Activated naive CD4-positive, alpha-beta T cell treated with anti-CD3 and anti-CD28 coated beads, Interleukin-2, amount 50 U/mL, for 24 hours (primary cell): ENCODE results near the gene CRELD1.
A peak's percentile ranks its signal among the peaks of the same experiment; 100 is the strongest.
"Not testable (repeated sequence)": the region's sequence is repeated elsewhere in the genome, so short reads cannot be mapped to it uniquely, and the experiment has no call there.

Source experiments
- H3K27ac Mint-ChIP-seq: one replicate; pipeline ENCODE4 v1.8.0; 2021; ENCODE audit warnings: mild to moderate bottlenecking, mixed read lengths
- H3K27me3 Mint-ChIP-seq: one replicate; pipeline ENCODE4 v1.8.0; 2021; ENCODE audit warnings: mixed read lengths
- H3K36me3 Mint-ChIP-seq: one replicate; pipeline ENCODE4 v1.8.0; 2021; ENCODE audit warnings: mixed read lengths
- H3K4me1 Mint-ChIP-seq: one replicate; pipeline ENCODE4 v1.8.0; 2021; ENCODE audit warnings: mixed read lengths
- H3K4me3 Mint-ChIP-seq: one replicate; pipeline ENCODE4 v1.8.0; 2021; ENCODE audit warnings: mild to moderate bottlenecking, mixed read lengths
- H3K9me3 Mint-ChIP-seq: one replicate; pipeline ENCODE4 v1.8.0; 2021; ENCODE audit warnings: mixed read lengths

The CRELD1 gene

DNA sequence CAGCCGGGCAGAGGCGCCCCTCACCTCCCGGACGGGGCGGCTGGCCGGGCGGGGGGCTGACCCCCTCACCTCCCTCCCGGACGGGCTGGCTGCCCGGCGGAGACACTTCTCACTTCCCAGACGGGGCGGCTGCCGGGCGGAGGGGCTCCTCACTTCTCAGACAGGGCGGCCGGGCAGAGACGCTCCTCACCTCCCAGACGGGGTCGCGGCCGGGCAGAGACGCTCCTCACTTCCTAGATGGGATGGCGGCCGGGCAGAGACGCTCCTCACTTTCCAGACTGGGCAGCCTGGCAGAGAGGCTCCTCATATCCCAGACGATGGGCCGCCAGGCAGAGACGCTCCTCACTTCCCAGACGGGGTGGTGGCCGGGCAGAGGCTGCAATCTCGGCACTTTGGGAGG, 6.3 kb downstream of the CRELD1 start:
- not testable (repeated sequence) for H3K9me3 Mint-ChIP-seq, H3K4me3 Mint-ChIP-seq, H3K27ac Mint-ChIP-seq, H3K27me3 Mint-ChIP-seq
- Mint-ChIP-seq H3K4me1 (peaks cover 18% of the 10 kb centered on the region), H3K36me3 (peaks cover 12% of the 10 kb centered on the region)

DNA sequence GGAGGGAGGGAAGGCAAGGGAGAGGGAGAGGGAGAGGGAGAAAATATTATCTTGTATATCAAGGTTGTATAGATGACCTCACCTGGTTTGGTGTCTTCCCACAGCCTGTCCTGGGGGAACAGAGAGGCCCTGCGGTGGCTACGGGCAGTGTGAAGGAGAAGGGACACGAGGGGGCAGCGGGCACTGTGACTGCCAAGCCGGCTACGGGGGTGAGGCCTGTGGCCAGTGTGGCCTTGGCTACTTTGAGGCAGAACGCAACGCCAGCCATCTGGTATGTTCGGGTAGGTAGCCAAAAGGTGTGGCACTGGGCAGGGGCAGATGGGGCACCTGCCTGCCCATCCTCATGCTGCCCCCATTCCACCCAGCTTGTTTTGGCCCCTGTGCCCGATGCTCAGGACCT, 7.1 kb downstream of the CRELD1 start:
- Mint-ChIP-seq H3K9me3 (no peaks in the 10 kb centered on the region), H3K4me3 (no peak overlapping the region), H3K27me3 (no peaks in the 10 kb centered on the region), H3K27ac (no peak overlapping the region), H3K36me3 (peaks cover 6% of the 10 kb centered on the region), H3K4me1 (peaks cover 14% of the 10 kb centered on the region)

DNA sequence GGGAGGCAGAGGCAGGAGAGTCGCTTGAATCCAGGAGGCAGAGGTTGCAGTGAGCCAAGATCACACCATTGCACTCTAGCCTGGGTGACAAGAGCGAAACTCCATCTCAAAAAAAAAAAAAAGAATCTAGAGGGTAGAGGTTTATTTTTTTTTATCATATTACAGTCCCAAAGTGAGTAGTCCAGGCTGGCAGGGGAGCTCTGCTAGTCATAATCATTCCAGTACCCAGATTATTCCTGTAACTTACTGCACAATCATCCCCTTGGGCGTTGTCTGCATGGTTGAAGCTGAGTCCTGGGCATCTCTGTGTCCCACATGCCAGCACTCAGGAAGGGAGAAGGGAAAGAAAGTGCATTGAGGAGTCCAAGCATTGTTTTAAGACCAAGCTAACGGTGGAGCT, 8.5 kb downstream of the CRELD1 start:
- no peak overlapping the region for H3K4me3 Mint-ChIP-seq
- H3K36me3 Mint-ChIP-seq, result peaks cover 5% of the 10 kb centered on the region
- H3K27ac Mint-ChIP-seq, result no peak overlapping the region
- H3K9me3 Mint-ChIP-seq, result no peaks in the 10 kb centered on the region
- peaks cover 4% of the 10 kb centered on the region for H3K4me1 Mint-ChIP-seq
- H3K27me3 Mint-ChIP-seq, result no peaks in the 10 kb centered on the region

DNA sequence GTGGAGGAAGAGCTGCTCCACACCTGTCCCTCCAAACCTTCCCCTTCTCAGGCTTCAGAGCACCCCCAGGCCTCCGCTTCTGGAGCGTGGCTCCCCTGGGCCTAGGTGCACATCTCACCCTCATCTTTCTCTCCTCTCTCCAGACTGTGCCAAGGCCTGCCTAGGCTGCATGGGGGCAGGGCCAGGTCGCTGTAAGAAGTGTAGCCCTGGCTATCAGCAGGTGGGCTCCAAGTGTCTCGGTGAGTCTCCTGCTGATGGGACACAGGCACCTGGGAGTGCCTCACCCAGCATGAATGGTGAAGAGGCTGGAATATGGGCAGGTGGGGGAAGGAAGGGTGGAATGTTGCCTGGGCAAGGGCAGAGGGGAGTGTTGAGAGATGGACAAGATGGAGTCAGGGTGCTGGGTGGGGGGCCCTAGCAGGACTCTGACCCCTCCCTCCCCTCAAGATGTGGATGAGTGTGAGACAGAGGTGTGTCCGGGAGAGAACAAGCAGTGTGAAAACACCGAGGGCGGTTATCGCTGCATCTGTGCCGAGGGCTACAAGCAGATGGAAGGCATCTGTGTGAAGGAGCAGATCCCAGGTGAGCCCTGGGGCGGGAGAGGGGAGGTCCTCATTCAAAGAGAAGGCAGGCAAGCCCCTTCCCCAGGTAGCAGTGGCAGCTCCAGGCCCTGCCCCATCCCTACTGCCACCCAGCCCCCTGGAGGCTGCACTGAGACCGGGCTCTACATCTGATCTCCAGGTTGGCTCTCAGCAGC, 9.5 kb downstream of the CRELD1 start:
- no peaks in the 10 kb centered on the region for H3K9me3 Mint-ChIP-seq
- peaks cover 4% of the 10 kb centered on the region for H3K4me1 Mint-ChIP-seq
- no peak overlapping the region for H3K27ac Mint-ChIP-seq
- H3K27me3 Mint-ChIP-seq, result no peaks in the 10 kb centered on the region
- H3K4me3 Mint-ChIP-seq, result no peak overlapping the region
- H3K36me3 Mint-ChIP-seq, result peaks cover 5% of the 10 kb centered on the region

DNA sequence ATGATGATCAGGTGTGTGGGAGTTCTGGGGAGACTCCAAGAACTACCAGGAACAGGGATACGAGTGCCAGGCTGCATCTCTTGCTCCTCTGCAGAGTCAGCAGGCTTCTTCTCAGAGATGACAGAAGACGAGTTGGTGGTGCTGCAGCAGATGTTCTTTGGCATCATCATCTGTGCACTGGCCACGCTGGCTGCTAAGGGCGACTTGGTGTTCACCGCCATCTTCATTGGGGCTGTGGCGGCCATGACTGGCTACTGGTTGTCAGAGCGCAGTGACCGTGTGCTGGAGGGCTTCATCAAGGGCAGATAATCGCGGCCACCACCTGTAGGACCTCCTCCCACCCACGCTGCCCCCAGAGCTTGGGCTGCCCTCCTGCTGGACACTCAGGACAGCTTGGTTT, 10.6 kb downstream of the CRELD1 start:
- Mint-ChIP-seq H3K4me1 (peaks cover 4% of the 10 kb centered on the region), H3K4me3 (no peak overlapping the region), H3K9me3 (no peaks in the 10 kb centered on the region), H3K36me3 (peaks cover 5% of the 10 kb centered on the region), H3K27ac (no peak overlapping the region), H3K27me3 (no peaks in the 10 kb centered on the region)

DNA sequence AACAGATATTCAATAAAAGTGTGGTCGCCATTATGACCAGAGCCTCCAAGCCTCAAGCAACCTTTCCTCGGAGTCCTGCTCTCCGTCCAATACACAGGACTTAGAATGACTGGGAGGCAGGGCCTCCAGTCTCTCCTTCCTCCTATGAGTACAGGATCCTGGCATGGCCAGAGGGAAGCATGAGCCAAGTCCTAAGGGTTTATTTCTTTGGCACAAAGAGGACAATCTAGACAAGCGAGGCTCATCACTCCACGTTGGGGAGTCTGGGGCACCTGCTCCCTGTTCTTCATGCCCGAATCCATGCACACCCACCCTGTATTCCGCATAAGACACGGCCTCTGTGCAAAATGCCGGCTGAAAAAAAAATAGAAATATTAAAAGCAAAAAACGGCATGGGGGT, 11.7 kb downstream of the CRELD1 start:
- H3K36me3 Mint-ChIP-seq, result peaks cover 5% of the 10 kb centered on the region
- peak overlapping the region; percentile 43 for H3K4me3 Mint-ChIP-seq
- no peaks in the 10 kb centered on the region for H3K27me3 Mint-ChIP-seq
- H3K9me3 Mint-ChIP-seq, result no peaks in the 10 kb centered on the region
- peak overlapping the region; percentile 8 for H3K27ac Mint-ChIP-seq
- H3K4me1 Mint-ChIP-seq, result peaks cover 4% of the 10 kb centered on the region

DNA sequence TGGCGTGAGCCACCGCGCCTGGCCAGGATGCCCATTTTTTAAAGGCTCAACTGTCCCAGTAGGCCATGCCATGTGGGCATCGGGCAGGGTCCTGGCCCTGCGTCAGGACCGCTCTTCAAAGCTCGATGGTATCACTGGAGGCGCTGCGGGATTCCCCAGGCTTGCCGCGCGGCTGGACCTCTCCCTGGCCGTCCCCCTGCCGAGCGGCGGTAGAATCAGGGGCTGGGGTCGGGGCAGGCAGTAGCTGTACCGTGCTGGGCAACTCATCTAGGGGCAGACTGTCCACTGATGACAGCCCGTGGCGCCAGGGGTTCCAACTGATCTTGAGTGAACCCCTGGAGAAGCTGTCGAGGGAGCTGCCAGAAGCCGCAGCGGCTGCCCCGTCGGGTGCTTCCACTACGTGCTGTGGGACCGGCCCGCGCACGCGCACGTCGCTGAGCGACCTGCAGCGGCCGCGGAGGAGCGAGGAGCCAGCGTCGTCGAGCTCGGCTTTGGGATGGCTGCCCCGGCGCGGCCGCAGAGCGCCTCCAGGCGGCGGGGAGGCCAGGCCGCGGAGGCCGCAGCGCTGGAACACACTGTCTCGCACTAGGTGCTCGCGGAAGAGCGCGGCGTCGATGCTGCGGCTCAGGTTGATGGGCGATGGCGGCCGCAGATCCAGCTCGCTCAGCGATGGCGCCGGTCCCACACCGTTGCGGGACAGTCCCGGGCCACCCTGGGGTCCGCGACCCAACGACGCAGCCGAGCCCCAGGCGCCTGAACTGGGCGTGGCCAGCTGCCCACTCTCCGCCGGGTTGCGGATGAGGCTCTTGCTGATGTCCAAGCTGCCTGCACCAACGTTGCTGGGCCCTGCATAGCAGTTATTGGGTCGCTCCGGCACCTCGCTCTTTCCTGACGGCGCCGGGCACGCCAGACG, 12.7 kb downstream of the CRELD1 start:
- H3K9me3 Mint-ChIP-seq, result no peaks in the 10 kb centered on the region
- peak overlapping the region; percentile 87 for H3K4me3 Mint-ChIP-seq
- H3K27me3 Mint-ChIP-seq, result no peaks in the 10 kb centered on the region
- peaks cover 12% of the 10 kb centered on the region for H3K4me1 Mint-ChIP-seq
- peaks cover 3% of the 10 kb centered on the region for H3K36me3 Mint-ChIP-seq
- peak overlapping the region; percentile 74 for H3K27ac Mint-ChIP-seq

DNA sequence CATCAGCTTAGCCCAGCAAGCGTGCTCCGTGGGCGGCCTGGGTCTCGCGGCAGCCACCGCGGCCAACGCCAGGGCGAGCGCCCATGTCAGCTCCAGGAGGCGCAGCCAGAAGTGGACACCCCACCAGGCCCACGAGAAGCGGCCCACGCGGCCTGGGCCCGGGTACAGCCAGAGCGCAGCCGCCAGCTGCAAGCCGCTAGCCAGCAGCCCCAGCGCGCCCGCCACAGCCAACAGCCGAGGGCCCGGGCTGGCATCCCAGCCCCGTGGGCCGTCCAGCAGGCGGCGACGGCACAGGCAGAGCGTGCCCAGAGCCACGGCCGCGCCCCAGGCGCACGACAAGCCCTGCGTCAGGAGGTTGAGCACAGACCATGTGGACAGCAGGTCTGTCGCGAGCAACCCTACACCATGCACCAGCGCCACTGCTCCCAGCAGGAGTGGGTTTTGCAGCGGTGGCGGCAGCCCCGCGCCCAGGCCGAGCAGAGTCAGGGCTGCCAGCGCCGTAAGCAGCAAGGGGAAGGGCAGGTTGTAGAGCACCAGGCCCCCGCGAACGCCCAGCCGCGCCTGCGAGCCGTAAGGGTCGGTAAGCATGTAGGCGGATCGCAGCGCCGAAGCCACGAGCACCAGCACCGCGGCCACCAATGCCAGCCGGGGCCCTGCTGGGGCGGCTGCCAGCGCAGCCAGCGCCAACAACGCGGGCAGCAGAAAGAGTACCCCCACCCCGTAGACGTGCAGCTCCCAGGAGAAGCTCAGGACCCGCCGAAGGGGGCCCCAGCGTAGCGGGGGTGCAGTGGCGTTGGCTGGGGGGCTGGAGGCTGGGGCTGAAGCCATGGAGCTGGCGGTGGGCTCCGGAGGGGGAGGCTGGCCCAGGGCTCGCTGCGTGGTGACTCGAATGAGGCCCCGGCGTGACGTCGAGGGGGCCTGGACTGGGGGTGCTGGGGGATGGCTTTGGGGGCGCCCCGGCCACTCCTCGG, 13.7 kb downstream of the CRELD1 start:
- H3K27me3 Mint-ChIP-seq, result no peaks in the 10 kb centered on the region
- no peaks in the 10 kb centered on the region for H3K9me3 Mint-ChIP-seq
- H3K36me3 Mint-ChIP-seq, result peaks cover 3% of the 10 kb centered on the region
- H3K4me1 Mint-ChIP-seq, result peaks cover 18% of the 10 kb centered on the region
- no peak overlapping the region for H3K27ac Mint-ChIP-seq
- no peak overlapping the region for H3K4me3 Mint-ChIP-seq

DNA sequence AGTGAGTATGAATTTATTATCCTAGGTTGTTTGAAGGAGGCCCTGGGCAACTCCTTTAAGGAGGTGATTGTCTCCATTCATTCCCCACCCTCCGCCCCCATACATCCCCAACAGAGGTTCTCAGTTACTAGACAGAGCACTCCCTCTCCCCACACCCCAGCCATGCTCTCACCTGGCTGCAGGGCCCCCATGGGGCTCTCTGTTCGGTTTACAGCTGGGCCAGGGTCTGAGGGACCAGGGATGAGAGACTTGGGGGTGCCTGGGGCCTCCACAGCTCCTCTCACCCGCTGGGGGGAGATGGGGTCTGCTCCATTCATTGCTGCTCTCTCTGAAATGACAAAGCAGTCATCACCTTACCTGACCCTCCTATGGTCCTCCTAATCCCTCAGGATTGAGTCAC, 15.0 kb downstream of the CRELD1 start:
- Mint-ChIP-seq H3K9me3 (no peaks in the 10 kb centered on the region), H3K4me3 (no peak overlapping the region), H3K4me1 (peaks cover 19% of the 10 kb centered on the region), H3K27me3 (no peaks in the 10 kb centered on the region), H3K27ac (no peak overlapping the region), H3K36me3 (no peaks in the 10 kb centered on the region)

DNA sequence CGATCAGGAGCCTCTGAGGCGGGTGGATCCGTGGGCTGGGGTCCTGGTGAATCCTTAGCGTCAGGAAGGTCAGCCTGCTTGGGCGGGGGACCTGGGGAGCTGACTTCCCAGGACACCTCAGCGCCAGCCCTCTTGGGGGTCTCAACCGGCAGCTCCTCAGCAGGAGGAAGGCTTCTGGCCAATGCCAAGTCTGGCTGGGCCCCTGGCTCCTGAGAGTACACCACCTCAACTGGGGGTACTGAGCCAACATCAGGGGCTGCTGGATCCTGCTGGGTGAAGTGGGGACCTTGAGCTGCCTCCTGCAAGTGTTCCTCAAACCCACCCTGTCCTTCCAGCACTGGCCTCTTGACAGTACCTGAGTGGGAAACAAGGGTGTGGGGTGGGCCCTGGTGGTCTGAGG, 15.5 kb downstream of the CRELD1 start:
- H3K9me3 Mint-ChIP-seq, result no peaks in the 10 kb centered on the region
- H3K4me3 Mint-ChIP-seq, result no peak overlapping the region
- H3K36me3 Mint-ChIP-seq, result no peaks in the 10 kb centered on the region
- H3K27me3 Mint-ChIP-seq, result no peaks in the 10 kb centered on the region
- H3K4me1 Mint-ChIP-seq, result peaks cover 19% of the 10 kb centered on the region
- no peak overlapping the region for H3K27ac Mint-ChIP-seq

DNA sequence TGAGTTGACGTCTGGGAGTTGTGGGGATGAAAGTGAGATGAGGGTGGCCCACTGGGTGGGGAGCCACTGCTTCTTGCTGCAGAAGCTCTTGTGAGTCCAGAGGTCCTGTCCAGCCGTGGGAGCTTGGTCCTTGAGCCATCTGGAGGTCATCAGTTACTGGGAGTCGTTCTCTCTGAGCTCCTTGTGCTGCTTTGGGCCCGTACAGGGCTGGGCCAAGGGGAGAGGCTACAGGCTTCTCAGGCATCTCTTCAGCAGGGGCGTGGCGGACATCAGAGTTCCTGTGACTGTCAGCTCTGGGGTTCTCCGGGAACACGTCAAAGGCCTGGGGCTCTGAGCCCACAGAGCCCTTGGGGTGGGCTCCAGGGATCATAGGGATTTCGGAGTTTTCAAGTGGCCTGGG, 16.0 kb downstream of the CRELD1 start:
- Mint-ChIP-seq H3K4me1 (peaks cover 19% of the 10 kb centered on the region), H3K4me3 (no peak overlapping the region), H3K27me3 (no peaks in the 10 kb centered on the region), H3K9me3 (no peaks in the 10 kb centered on the region), H3K27ac (peak overlapping the region; percentile 41), H3K36me3 (no peaks in the 10 kb centered on the region)

DNA sequence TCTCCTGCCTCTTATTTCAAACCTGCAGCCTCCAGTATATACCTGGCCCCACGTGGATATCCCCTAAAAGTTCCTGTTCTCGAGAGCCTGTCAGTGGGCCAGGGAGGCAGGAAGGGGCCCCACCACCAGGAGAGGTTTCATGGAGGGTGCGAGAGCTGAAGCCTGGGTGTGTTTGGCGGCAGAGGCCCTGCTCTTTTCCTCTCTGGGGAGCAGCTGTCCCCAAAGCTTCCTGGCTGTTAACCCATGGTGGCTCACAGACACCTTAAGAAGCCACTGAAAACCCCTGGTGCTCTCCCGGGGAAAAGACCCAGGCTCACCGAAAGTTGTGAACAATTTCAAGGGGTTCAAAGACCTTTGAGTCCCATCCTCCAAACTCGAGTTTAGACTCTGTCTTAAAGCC, 17.5 kb downstream of the CRELD1 start:
- no peaks in the 10 kb centered on the region for H3K9me3 Mint-ChIP-seq
- H3K4me3 Mint-ChIP-seq, result peak overlapping the region; percentile 89
- H3K27me3 Mint-ChIP-seq, result no peaks in the 10 kb centered on the region
- no peak overlapping the region for H3K27ac Mint-ChIP-seq
- peaks cover 15% of the 10 kb centered on the region for H3K4me1 Mint-ChIP-seq
- no peaks in the 10 kb centered on the region for H3K36me3 Mint-ChIP-seq

DNA sequence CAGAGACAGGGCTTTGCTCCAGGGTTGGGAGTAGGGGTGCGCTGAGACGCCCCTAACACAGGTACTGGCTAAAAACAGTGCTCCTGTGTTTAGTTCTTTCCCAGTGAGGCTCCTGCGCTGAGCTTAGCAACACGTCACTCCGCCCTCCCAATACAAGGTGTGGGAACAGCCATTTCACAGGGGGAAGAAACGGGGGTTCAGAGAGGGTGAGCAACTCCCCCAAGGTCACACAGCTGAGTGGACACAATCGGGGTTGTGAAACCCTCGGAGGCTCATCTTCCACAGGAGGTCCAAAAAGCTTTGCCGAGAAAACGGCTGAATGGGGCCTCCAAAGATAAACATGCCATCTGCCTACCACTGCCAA, 17.9 kb downstream of the CRELD1 start:
- Mint-ChIP-seq H3K36me3 (no peaks in the 10 kb centered on the region), H3K4me3 (peak overlapping the region; percentile 89), H3K27ac (no peak overlapping the region), H3K9me3 (no peaks in the 10 kb centered on the region), H3K4me1 (peaks cover 15% of the 10 kb centered on the region), H3K27me3 (no peaks in the 10 kb centered on the region)

DNA sequence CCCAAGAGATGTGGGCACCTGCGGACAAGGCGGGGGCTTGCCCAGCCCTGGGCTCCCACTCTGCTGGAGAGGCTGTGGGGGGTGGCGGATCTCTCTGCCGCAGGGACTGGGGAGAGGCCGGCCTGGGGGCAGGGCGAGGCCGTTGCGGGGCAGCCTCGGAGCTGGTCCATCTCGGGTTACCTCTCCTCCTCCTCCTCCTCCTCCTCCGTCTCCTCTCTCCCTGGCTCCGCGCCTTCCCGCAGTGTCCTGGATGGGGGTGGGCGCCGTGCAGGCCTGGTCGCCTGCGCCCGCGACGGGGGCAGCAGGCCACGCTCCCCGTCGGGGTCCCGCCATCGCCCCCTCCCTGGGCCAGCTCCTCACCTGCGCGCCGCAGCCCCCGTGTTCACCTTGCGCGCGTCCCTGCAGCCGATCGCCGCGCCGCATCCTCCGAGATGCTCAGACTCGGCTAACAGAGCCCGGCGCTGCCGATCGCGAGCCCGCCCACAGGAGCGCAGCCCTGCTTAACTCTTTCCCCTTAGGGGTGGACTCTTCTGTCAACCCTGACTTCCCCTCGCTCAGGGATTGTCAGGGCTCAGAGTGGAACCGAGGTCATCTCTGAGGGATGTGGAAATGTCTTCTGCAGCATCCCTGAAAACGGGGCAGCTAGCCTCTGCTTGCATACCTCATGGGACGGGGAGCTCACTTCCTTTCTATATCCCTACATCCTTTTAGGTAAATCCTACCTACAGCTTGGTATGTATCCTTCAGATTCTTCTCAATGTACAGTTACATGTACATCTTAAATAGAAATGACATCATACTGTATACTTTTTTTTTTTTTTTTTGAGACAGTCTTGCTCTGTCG, 18.6 kb downstream of the CRELD1 start, which contains the start of gene PRRT3:
TSS of gene PRRT3 (minus strand) at position 447 of the 844 bp plus-strand sequence. CDS start 2,293 bp downstream, outside the sequence.
- Mint-ChIP-seq H3K4me1 (peaks cover 15% of the 10 kb centered on the region), H3K36me3 (no peaks in the 10 kb centered on the region), H3K4me3 (peak within 1 kb of the TSS; percentile 89), H3K9me3 (no peaks in the 10 kb centered on the region), H3K27me3 (no peaks in the 10 kb centered on the region), H3K27ac (no peak within 1 kb of the TSS)
